Prostate gland (tissue), 2 donors: ENCODE results near the gene PACS1. TPM values are rescaled to one million over a fixed set of nuclear protein-coding genes. Genes with fewer than 3 reads are reported as not detected.

Source experiments
- DNase-seq: peaks from one replicate; pipeline ENCODE4 v3.0.0-alpha.2; 2019; ENCODE audit warnings: low spot score
- H3K27ac ChIP-seq, 2 donors: fragments of 200-600 bp; sonication (generic); 2 replicates each; pipeline ENCODE4 v1.5.1; 2017 to 2019
- H3K27me3 ChIP-seq: fragments of 200-600 bp; sonication (generic); replicated peaks from 2 replicates; pipeline ENCODE4 v1.5.1; 2019; ENCODE audit not compliant: insufficient read depth
- H3K36me3 ChIP-seq, 2 donors: fragments of 200-600 bp; sonication (generic); 1 replicate in 1 of 2; 2 replicates in 1 of 2; pipeline versions ENCODE4 v1.5.1 to v1.8.1; 2017 to 2019
- H3K4me1 ChIP-seq: fragments of 200-600 bp; sonication (generic); replicated peaks from 2 replicates; pipeline ENCODE4 v1.5.1; 2019
- H3K4me3 ChIP-seq, 2 donors: fragments of 200-600 bp; sonication (generic); 2 replicates each; pipeline ENCODE4 v1.5.1; 2017 to 2019
- H3K9me3 ChIP-seq: fragments of 200-600 bp; sonication (generic); 2 replicates; pipeline ENCODE4 v1.5.1; 2017
- CTCF ChIP-seq, 4 experiments: fragments of 200-600 bp in 2 of 4; fragments of 450-650 bp in 2 of 4; sonication (generic) in 2 of 4; IDR thresholded peaks; 1 replicate in 3 of 4; 2 replicates in 1 of 4; pipeline ENCODE4 v1.5.1; 2016 to 2019; ENCODE audit warnings: antibody characterized with exemption in 4 of 4, mild to moderate bottlenecking in 2 of 4, moderate library complexity in 2 of 4
- POLR2A ChIP-seq: fragments of 450-650 bp; IDR thresholded peaks from one replicate; pipeline ENCODE4 v1.6.1; 2016; ENCODE audit warnings: antibody characterized with exemption, mild to moderate bottlenecking
- POLR2AphosphoS5 ChIP-seq: sonication (generic); formaldehyde crosslinking; IDR thresholded peaks from one replicate; pipeline ENCODE4 v1.6.1; 2017; ENCODE audit warnings: antibody characterized with exemption
- WGBS: methylation state at CpG from one replicate; pipeline ENCODE4 v1.1.5; 2018; 5-methylcytosine and 5-hydroxymethylcytosine counted together
- intact Hi-C: fragments of 100-400 bp; cut with DNase I; formaldehyde crosslinking; loops from one replicate; pipeline ENCODE4 v1.14.2; 2022
- total RNA-seq, 2 donors: library from RNA; depleted of rRNA; stranded (reverse); fragments of >200 nt; gene quantifications; one replicate each; pipeline ENCODE4 v1.1.0, GENCODE V29; 2016

The PACS1 gene
- total RNA-seq, 2 donors from 2014 or later = 51.9 to 107 TPM

- intact Hi-C loops = no loop called here
- Histone ChIP-seq H3K27ac (peak overlapping the region; percentile 87 to 95), H3K9me3 (no peaks in the 10 kb centered on the region), H3K4me3 (peak overlapping the region; percentile 76 to 93), H3K4me1 (peaks cover 5% of the 10 kb centered on the region), H3K27me3 (no peaks in the 10 kb centered on the region), H3K36me3 (peaks cover 0 to 13% of the 10 kb centered on the region in 2 donors)
- no peak for DNase-seq
- 22% methylated on average over 2 of the region's 2 CpGs for WGBS
- TF ChIP-seq POLR2A = no peak
- no peak for TF ChIP-seq POLR2AphosphoS5
- TF ChIP-seq CTCF (IDR thresholded peaks at IDR 0.05) = no peak
Measured at GRCh38 chr11:66071381-66071801, 1.3 kb downstream of the PACS1 start.

GRCh38 chr11:66072081-66072480, 2.0 kb downstream of the PACS1 start:
- intact Hi-C loops = no loop called here
- Histone ChIP-seq H3K9me3 (no peaks in the 10 kb centered on the region), H3K36me3 (peaks cover 0 to 13% of the 10 kb centered on the region in 2 donors), H3K27ac (peak overlapping the region; percentile 87 to 95), H3K27me3 (no peaks in the 10 kb centered on the region), H3K4me1 (peaks cover 5% of the 10 kb centered on the region), H3K4me3 (no peak overlapping the region)
- DNase-seq = no peak
- WGBS = 89% methylated on average over 3 of the region's 3 CpGs
- no peak for TF ChIP-seq POLR2AphosphoS5
- no peak for TF ChIP-seq POLR2A
- no peak for TF ChIP-seq CTCF (IDR thresholded peaks at IDR 0.05)

- H3K4me1 ChIP-seq = peaks cover 5% of the 10 kb centered on the region
- H3K4me3 ChIP-seq = no peak overlapping the region
- H3K27ac ChIP-seq = no peak overlapping the region
- no peak for DNase-seq
- H3K36me3 ChIP-seq = peaks cover 0 to 10% of the 10 kb centered on the region in 2 donors
- no peaks in the 10 kb centered on the region for H3K27me3 ChIP-seq
- 77% methylated on average over 8 of the region's 8 CpGs for WGBS
- TF ChIP-seq CTCF (IDR thresholded peaks at IDR 0.05) = no peak
- no peak for TF ChIP-seq POLR2AphosphoS5
- TF ChIP-seq POLR2A = no peak
- no peaks in the 10 kb centered on the region for H3K9me3 ChIP-seq
- intact Hi-C loops = no loop called here
Measured at GRCh38 chr11:66072518-66072917, 2.4 kb downstream of the PACS1 start.

GRCh38 chr11:66073669-66074068, 3.6 kb downstream of the PACS1 start:
- H3K36me3 ChIP-seq = no peaks in the 10 kb centered on the region
- peaks cover 5% of the 10 kb centered on the region for H3K4me1 ChIP-seq
- H3K27ac ChIP-seq = no peak overlapping the region
- DNase-seq = no peak
- no peak overlapping the region for H3K4me3 ChIP-seq
- intact Hi-C loops = no loop called here
- 100% methylated on average over 1 of the region's 1 CpG for WGBS
- no peaks in the 10 kb centered on the region for H3K27me3 ChIP-seq
- TF ChIP-seq POLR2AphosphoS5 = no peak
- no peak for TF ChIP-seq POLR2A
- TF ChIP-seq CTCF (IDR thresholded peaks at IDR 0.05) = no peak
- H3K9me3 ChIP-seq = no peaks in the 10 kb centered on the region

GRCh38 chr11:66075273-66075672, 5.2 kb downstream of the PACS1 start:
- Histone ChIP-seq H3K9me3 (no peaks in the 10 kb centered on the region), H3K27ac (no peak overlapping the region), H3K36me3 (no peaks in the 10 kb centered on the region), H3K4me3 (no peak overlapping the region), H3K4me1 (peaks cover 5% of the 10 kb centered on the region), H3K27me3 (no peaks in the 10 kb centered on the region)
- DNase-seq = no peak
- 94% methylated on average over 4 of the region's 4 CpGs for WGBS
- intact Hi-C loops = no loop called here
- TF ChIP-seq CTCF (IDR thresholded peaks at IDR 0.05) (no peak), POLR2A (no peak), POLR2AphosphoS5 (no peak)
